Dendritic cell treated with granulocyte-macrophage colony-stimulating factor and Interleukin-4, amounts not matched to agents 40 ng/mL and 50 ng/mL, for 4 days (primary cell): Measurements from ENCODE around the gene GSTT4.
"Not testable (repeated sequence)": the region's sequence is repeated elsewhere in the genome, so short reads cannot be mapped to it uniquely, and the experiment has no call there.

Experiments used
- H3K27ac Mint-ChIP-seq: one replicate; pipeline ENCODE4 v1.8.0; 2022; ENCODE audit warnings: mild to moderate bottlenecking, mixed read lengths
- H3K27me3 Mint-ChIP-seq: one replicate; pipeline ENCODE4 v1.8.0; 2022; ENCODE audit warnings: mild to moderate bottlenecking, mixed read lengths
- H3K36me3 Mint-ChIP-seq: one replicate; pipeline ENCODE4 v1.8.0; 2022; ENCODE audit warnings: low read depth, mixed read lengths
- H3K4me1 Mint-ChIP-seq: one replicate; pipeline ENCODE4 v1.8.0; 2022; ENCODE audit warnings: low read depth, mixed read lengths
- H3K4me3 Mint-ChIP-seq: one replicate; pipeline ENCODE4 v1.8.0; 2022; ENCODE audit warnings: mild to moderate bottlenecking, moderate library complexity, mixed read lengths
- H3K9me3 Mint-ChIP-seq: one replicate; pipeline ENCODE4 v1.8.0; 2022; ENCODE audit warnings: mixed read lengths
- intact Hi-C: fragments of 100-400 bp; cut with micrococcal nuclease; formaldehyde crosslinking; loops from one replicate; pipeline ENCODE4 v1.15.0; 2022

The GSTT4 gene

DNA sequence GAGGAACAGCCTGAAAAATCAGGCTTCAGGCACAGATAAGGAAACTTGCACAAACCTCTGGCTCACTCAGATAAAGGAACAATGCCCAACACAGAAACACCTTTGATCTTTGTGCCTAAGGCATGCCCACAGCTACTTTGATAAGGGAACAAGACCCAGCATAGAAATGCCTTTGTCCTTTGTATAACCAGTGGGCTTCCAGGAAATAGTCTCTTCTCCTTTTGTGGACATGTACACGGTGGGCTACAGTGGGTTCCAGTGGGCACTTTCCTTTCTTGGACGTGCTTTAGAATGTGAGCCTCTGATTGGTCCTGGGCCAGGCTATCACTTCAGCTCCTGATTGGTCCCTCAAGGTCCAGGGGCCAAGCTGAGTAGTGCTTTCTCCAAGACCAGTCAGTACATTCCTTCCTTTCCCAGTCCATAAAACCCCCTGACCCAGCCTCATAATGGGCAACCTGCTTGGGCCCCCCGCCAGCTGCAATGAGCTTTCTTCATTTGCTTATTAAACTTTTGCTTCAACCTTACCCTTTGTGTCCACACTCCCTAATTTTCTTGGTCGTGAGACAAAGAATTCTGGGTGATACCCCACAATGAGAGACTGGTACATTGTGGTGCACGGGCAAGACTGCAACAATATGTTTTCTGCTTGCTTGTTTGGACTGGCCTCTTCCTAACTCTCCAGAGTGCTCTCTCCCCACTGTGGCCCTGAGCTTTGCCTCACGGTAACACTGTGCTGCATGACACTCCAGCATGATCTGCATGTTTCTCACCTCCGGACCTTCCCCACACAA, 4.2 kb upstream of the GSTT4 start:
- no peaks in the 10 kb centered on the region for H3K9me3 Mint-ChIP-seq
- H3K27me3 Mint-ChIP-seq, result no peaks in the 10 kb centered on the region
- H3K4me1 Mint-ChIP-seq, result peaks cover 62% of the 10 kb centered on the region
- no peak overlapping the region for H3K4me3 Mint-ChIP-seq
- intact Hi-C loops, result no loop called here
- H3K36me3 Mint-ChIP-seq, result peaks cover 15% of the 10 kb centered on the region
- H3K27ac Mint-ChIP-seq, result peak overlapping the region; percentile 50

GRCh38 chr22:24008381-24009226, 3.4 kb upstream of the GSTT4 start:
- intact Hi-C loops, result no loop called here
- Mint-ChIP-seq H3K4me3 (no peak overlapping the region), H3K36me3 (peaks cover 12% of the 10 kb centered on the region), H3K27me3 (no peaks in the 10 kb centered on the region), H3K4me1 (peaks cover 62% of the 10 kb centered on the region), H3K27ac (no peak overlapping the region), H3K9me3 (no peaks in the 10 kb centered on the region)

GRCh38 chr22:24008022-24008283, 2.7 kb upstream of the GSTT4 start:
- peaks cover 61% of the 10 kb centered on the region for H3K4me1 Mint-ChIP-seq
- intact Hi-C loops, result no loop called here

GRCh38 chr22:24007253-24008021, 2.2 kb upstream of the GSTT4 start:
- Mint-ChIP-seq H3K36me3 (peaks cover 9% of the 10 kb centered on the region), H3K4me1 (peaks cover 57% of the 10 kb centered on the region), H3K9me3 (no peaks in the 10 kb centered on the region), H3K27me3 (no peaks in the 10 kb centered on the region), H3K4me3 (no peak overlapping the region), H3K27ac (peak overlapping the region; percentile 7)
- intact Hi-C loops, result no loop called here

More at GRCh38 chr22:24008022-24008283, 2.7 kb upstream of the GSTT4 start:
- no peaks in the 10 kb centered on the region for H3K9me3 Mint-ChIP-seq
- H3K27ac Mint-ChIP-seq, result peak overlapping the region; percentile 7
- no peaks in the 10 kb centered on the region for H3K27me3 Mint-ChIP-seq
- no peak overlapping the region for H3K4me3 Mint-ChIP-seq
- H3K36me3 Mint-ChIP-seq, result peaks cover 9% of the 10 kb centered on the region

- peak overlapping the region; percentile 7 for H3K27ac Mint-ChIP-seq
- intact Hi-C loops, result no loop called here
- no peak overlapping the region for H3K4me3 Mint-ChIP-seq
- no peaks in the 10 kb centered on the region for H3K9me3 Mint-ChIP-seq
- peaks cover 4% of the 10 kb centered on the region for H3K27me3 Mint-ChIP-seq
- peaks cover 9% of the 10 kb centered on the region for H3K36me3 Mint-ChIP-seq
- H3K4me1 Mint-ChIP-seq, result peaks cover 59% of the 10 kb centered on the region
Observed at GRCh38 chr22:24006914-24007214, 1.6 kb upstream of the GSTT4 start.

- Mint-ChIP-seq H3K27me3 (peaks cover 7% of the 10 kb centered on the region), H3K27ac (peak overlapping the region; percentile 60), H3K36me3 (peaks cover 5% of the 10 kb centered on the region)
Observed at GRCh38 chr22:24006207-24006913, 1.1 kb upstream of the GSTT4 start.

DNA sequence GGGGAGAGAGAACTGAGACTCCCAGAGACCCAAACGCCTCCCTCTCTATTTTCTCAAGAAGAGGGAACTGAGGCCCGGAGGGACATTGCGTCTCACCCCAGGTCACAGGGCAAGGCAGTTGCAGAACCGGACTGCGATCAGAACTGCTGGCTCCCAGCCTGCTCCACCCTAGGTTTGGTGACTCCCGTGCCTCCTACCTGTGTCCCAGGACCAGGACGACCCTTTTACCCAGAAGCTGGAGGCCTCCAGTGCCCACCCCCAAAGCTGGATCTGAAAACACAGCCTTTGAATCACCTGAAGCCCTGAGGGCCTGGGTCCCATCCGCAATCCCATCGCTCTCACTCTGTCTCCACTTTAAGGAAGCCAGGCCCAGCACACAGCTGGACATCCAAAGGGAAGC, 1.4 kb downstream of the GSTT4 start:
- Mint-ChIP-seq H3K4me1 (peaks cover 56% of the 10 kb centered on the region), H3K27ac (peak overlapping the region; percentile 60), H3K27me3 (peaks cover 11% of the 10 kb centered on the region), H3K4me3 (peak overlapping the region; percentile 30), H3K9me3 (no peaks in the 10 kb centered on the region), H3K36me3 (no peaks in the 10 kb centered on the region)
- intact Hi-C loops, result loop anchor here (2.0 kb wide), 1 partner anchor 51 kb away; no protein-coding TSS in a partner anchor

More at GRCh38 chr22:24006207-24006913, 1.1 kb upstream of the GSTT4 start:
- intact Hi-C loops, result no loop called here
- Mint-ChIP-seq H3K4me3 (no peak overlapping the region), H3K9me3 (no peaks in the 10 kb centered on the region), H3K4me1 (peaks cover 61% of the 10 kb centered on the region)

DNA sequence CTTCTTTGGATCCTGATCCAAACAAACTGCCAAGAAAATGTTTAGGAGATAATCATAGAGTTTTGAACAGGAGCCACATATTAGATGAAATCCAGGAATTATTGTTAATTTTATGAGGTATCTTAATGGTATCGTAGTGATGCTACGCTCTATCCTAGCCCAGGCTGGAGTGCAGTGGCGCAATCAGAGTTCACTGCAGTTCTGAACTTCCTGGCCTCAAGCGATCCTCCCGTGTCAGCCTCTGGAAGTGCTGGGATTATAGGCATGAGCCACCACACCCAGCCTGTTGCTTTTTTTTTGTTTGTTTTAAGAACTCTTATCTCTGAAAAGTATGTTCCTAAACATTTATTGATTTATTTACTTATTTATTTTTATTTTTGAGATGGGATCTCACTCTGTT, 2.4 kb downstream of the GSTT4 start:
- H3K27ac Mint-ChIP-seq, result no peak overlapping the region
- no peaks in the 10 kb centered on the region for H3K9me3 Mint-ChIP-seq
- peaks cover 57% of the 10 kb centered on the region for H3K4me1 Mint-ChIP-seq
- no peak overlapping the region for H3K4me3 Mint-ChIP-seq
- H3K36me3 Mint-ChIP-seq, result no peaks in the 10 kb centered on the region
- intact Hi-C loops, result no loop called here
- peaks cover 11% of the 10 kb centered on the region for H3K27me3 Mint-ChIP-seq

- peak overlapping the region; percentile 16 for H3K27ac Mint-ChIP-seq
- intact Hi-C loops, result no loop called here
- peaks cover 11% of the 10 kb centered on the region for H3K27me3 Mint-ChIP-seq
- H3K4me3 Mint-ChIP-seq, result no peak overlapping the region
- H3K4me1 Mint-ChIP-seq, result peaks cover 59% of the 10 kb centered on the region
- no peaks in the 10 kb centered on the region for H3K9me3 Mint-ChIP-seq
- H3K36me3 Mint-ChIP-seq, result no peaks in the 10 kb centered on the region
Observed at GRCh38 chr22:24002272-24002671, 3.0 kb downstream of the GSTT4 start.

DNA sequence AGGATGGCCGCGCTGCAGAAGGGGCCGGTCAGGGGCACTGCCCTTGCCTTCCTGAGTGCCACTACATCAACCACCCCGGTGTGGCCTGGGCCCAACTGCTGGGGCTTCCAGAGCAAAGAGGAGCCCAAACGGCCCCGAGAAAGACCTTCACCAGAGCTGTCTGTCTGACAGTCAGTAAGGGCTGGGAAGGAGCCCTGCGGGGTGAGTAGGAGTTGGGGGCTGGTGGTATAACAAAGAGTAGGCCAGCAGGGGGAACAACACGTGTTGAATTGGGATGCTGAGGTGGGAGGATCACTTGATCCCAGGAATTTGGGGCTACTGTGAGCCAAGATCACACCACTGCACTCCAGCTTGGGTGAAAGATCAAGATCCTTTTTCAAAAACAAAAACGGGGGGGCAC, 3.9 kb downstream of the GSTT4 start:
- H3K4me3 Mint-ChIP-seq, result no peak overlapping the region
- H3K4me1 Mint-ChIP-seq, result peaks cover 60% of the 10 kb centered on the region
- H3K36me3 Mint-ChIP-seq, result no peaks in the 10 kb centered on the region
- intact Hi-C loops, result no loop called here
- H3K9me3 Mint-ChIP-seq, result no peaks in the 10 kb centered on the region
- peaks cover 11% of the 10 kb centered on the region for H3K27me3 Mint-ChIP-seq
- H3K27ac Mint-ChIP-seq, result peak overlapping the region; percentile 16

- Mint-ChIP-seq H3K4me1 (peaks cover 49% of the 10 kb centered on the region), H3K27me3 (peaks cover 11% of the 10 kb centered on the region)
- H3K9me3 Mint-ChIP-seq, intact Hi-C loops, H3K36me3 Mint-ChIP-seq, H3K4me3 Mint-ChIP-seq, H3K27ac Mint-ChIP-seq: not testable (repeated sequence)
Observed at GRCh38 chr22:23999779-24000178, 5.5 kb downstream of the GSTT4 start.

GRCh38 chr22:23997092-23997491, 8.2 kb downstream of the GSTT4 start:
- peaks cover 9% of the 10 kb centered on the region for H3K27me3 Mint-ChIP-seq
- intact Hi-C loops, result no loop called here
- no peak overlapping the region for H3K4me3 Mint-ChIP-seq
- H3K36me3 Mint-ChIP-seq, result no peaks in the 10 kb centered on the region
- H3K9me3 Mint-ChIP-seq, result no peaks in the 10 kb centered on the region
- peaks cover 34% of the 10 kb centered on the region for H3K4me1 Mint-ChIP-seq
- no peak overlapping the region for H3K27ac Mint-ChIP-seq

GRCh38 chr22:23993581-23994177, 11.6 kb downstream of the GSTT4 start:
- peaks cover 24% of the 10 kb centered on the region for H3K4me1 Mint-ChIP-seq
- H3K4me3 Mint-ChIP-seq, H3K27ac Mint-ChIP-seq, intact Hi-C loops, H3K36me3 Mint-ChIP-seq, H3K27me3 Mint-ChIP-seq, H3K9me3 Mint-ChIP-seq: not testable (repeated sequence)
